Measurements from ENCODE around the gene COBL. TPM values are rescaled to one million over a fixed set of nuclear protein-coding genes. Genes with fewer than 3 reads are reported as not detected.

The COBL gene
- total and polyA plus RNA-seq, 9 of the 15 experiments (the other 6 are each of a cell fraction or from before 2014, with no cell fraction given): 0.01 to 2.4 (median 0.09) TPM; not detected in 3

DNA sequence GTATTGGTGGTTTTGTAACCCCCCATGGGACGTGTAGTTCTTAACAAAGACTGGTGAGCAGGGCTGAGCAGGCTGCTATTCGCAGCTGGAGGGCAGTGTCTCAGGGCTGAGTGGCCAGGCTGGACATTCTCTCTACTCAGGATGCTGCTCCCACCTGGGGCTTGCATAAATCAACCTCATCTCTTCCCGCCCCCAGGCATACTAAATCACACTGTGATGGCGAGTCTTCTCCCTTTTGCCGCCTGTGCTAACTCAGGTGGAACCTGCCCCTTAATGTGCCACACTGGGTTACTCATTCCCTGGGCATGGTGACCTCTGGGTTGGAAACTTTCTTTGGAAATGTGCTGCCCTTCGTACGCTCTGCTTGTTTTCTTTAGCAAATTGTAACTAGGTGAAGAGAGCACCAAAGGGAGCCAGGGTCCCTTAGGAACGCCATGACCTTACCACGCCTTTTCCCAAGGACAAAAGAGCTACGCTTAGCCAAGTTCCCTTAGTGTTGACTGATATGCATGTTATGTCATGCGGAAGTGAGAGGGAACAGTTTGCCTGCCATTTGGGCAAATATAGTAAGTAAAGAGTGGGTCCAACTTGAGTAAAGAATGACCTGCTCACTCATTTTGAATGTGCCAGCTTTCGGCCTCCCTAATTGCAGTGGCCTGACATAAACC lies 40.4 kb upstream of the COBL start:
- Histone ChIP-seq H2AFZ (ENCODE audit: low read depth, low read length) (no peak overlapping the region), H3K79me2 (ENCODE audit: control insufficient read depth, insufficient read depth, low read length) (no peaks in the 10 kb centered on the region), H3K9me3 (replicated peaks; ENCODE audit: control insufficient read depth, insufficient read depth, low read depth, low read length) (no peaks in the 10 kb centered on the region), H4K20me1 (replicated peaks; ENCODE audit: control insufficient read depth, insufficient read depth, low read length) (no peaks in the 10 kb centered on the region), H3K27ac (ENCODE audit: extremely low read depth, low read depth, low read length) (no peak overlapping the region), H3K9me1 (ENCODE audit: control insufficient read depth, insufficient read depth, low read length) (no peaks in the 10 kb centered on the region), H3K4me1 (replicated peaks in 1 of 2; ENCODE audit: control insufficient read depth in 2 of 2, insufficient read depth in 2 of 2, low read length in 2 of 2) (no peaks in the 10 kb centered on the region), H3K9ac (ENCODE audit: insufficient read depth in 1 of 2, low read depth in 2 of 2, low read length in 2 of 2) (no peak overlapping the region), H3K4me3 (no peak overlapping the region), H3K27me3 (ENCODE audit: control insufficient read depth in 2 of 2, insufficient read depth in 2 of 2, low read length in 2 of 2) (peaks cover 5 to 20% of the 10 kb centered on the region in 2 experiments; a peak in 4 of 5 replicates), H3K4me2 (ENCODE audit: insufficient read depth, low read length) (no peak overlapping the region), H3K36me3 (ENCODE audit: control insufficient read depth, insufficient read depth, low read length) (no peaks in the 10 kb centered on the region)
- in situ Hi-C loops (cut with MboI): loop anchor here (25.0 kb wide), 1 partner anchor 1220 kb away; no protein-coding TSS in a partner anchor
- DNase-seq (ENCODE audit: extremely low read depth in 1 of 4, low spot score in 3 of 4): no peak
- intact Hi-C loops (cut with micrococcal nuclease): no loop called here
- CTCF ChIA-PET (ENCODE audit: low intra/inter-chr PET ratio): no interaction called here
- POLR2A ChIA-PET: no interaction called here
- WGBS (ENCODE audit: insufficient coverage, low coverage, missing lambda C conversion rate): 1% methylated on average over 11 of the region's 12 CpGs
- TF ChIP-seq FOXA3 (CRISPR knock-in tag; conservative IDR thresholded peaks at IDR 0.05 in 1 of 2, IDR thresholded peaks at IDR 0.05 in 1 of 2) (no peak), ZNF589 (CRISPR knock-in tag; IDR thresholded peaks at IDR 0.05; ENCODE audit: low read depth) (no peak), SREBF1 (IDR thresholded peaks at IDR 0.05; ENCODE audit: borderline replicate concordance, low read depth, low read length) (no peak), NFXL1 (CRISPR knock-in tag; IDR thresholded peaks at IDR 0.05) (no peak), ESRRA (IDR thresholded peaks at IDR 0.05; ENCODE audit: borderline replicate concordance, low read depth) (no peak), KDM2B (CRISPR knock-in tag; IDR thresholded peaks at IDR 0.05) (no peak), ZNF212 (CRISPR knock-in tag; IDR thresholded peaks at IDR 0.05) (no peak), ILK (tag; IDR thresholded peaks at IDR 0.05; ENCODE audit: borderline replicate concordance, low read depth) (no peak), SP1 (CRISPR knock-in tag; IDR thresholded peaks at IDR 0.05) (no peak), ZNF436 (CRISPR knock-in tag; IDR thresholded peaks at IDR 0.05) (no peak), IFI16 (CRISPR knock-in tag; IDR thresholded peaks at IDR 0.05) (no peak)
- TF ChIP-seq, protein P1, sequence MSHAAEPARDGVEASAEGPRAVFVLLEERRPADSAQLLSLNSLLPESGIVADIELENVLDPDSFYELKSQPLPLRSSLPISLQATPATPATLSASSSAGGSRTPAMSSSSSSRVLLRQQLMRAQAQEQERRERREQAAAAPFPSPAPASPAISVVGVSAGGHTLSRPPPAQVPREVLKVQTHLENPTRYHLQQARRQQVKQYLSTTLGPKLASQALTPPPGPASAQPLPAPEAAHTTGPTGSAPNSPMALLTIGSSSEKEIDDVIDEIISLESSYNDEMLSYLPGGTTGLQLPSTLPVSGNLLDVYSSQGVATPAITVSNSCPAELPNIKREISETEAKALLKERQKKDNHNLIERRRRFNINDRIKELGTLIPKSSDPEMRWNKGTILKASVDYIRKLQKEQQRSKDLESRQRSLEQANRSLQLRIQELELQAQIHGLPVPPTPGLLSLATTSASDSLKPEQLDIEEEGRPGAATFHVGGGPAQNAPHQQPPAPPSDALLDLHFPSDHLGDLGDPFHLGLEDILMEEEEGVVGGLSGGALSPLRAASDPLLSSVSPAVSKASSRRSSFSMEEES (CRISPR knock-in tag; IDR thresholded peaks at IDR 0.05): no peak
- TF ChIP-seq, protein P2, sequence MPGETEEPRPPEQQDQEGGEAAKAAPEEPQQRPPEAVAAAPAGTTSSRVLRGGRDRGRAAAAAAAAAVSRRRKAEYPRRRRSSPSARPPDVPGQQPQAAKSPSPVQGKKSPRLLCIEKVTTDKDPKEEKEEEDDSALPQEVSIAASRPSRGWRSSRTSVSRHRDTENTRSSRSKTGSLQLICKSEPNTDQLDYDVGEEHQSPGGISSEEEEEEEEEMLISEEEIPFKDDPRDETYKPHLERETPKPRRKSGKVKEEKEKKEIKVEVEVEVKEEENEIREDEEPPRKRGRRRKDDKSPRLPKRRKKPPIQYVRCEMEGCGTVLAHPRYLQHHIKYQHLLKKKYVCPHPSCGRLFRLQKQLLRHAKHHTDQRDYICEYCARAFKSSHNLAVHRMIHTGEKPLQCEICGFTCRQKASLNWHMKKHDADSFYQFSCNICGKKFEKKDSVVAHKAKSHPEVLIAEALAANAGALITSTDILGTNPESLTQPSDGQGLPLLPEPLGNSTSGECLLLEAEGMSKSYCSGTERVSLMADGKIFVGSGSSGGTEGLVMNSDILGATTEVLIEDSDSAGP (CRISPR knock-in tag; IDR thresholded peaks at IDR 0.05): no peak
- no peak for FAIRE-seq
- BruUV-seq (replicated peaks): no TSS peak
- no peak for ATAC-seq
